ENCODE results near the gene DLG2.

DNA sequence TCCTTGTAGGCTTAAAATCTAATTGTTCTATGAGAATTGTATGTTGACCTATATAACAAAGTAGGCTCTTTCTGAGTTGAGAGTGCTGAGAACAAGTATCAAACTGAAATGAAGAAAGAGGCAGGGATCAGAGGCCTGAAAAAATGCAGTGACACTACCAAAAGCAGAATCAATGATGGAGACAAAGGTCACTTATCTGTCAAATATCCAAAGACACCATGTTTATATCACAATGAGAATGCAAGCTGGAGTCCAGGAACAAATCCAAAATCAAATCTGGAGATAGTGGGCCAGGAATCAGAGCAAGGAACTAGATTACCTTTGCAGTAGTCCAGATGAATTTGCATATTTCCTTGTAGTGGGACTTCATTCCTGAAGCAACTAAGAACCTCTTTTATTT is 377.7 kb downstream of the DLG2 start:
- TF ChIP-seq CTCF (conservative IDR thresholded peaks at IDR 0.05; ENCODE audit: low read length) (no peak), EZH2phosphoT487 (IDR thresholded peaks at IDR 0.05; ENCODE audit: borderline replicate concordance, low read depth, low read length) (no peak)
